Natural killer cell (primary cell): ENCODE data around the gene SNX4. TPM values are rescaled to one million over a fixed set of nuclear protein-coding genes. Genes with fewer than 3 reads are reported as not detected.

Experiments
- ATAC-seq, 3 donors: fragments of 150-1000 bp in 2 of 3; fragments of 200-7000 bp in 1 of 3; cut with Tn5 transposase; 1 replicate in 1 of 3; 2 replicates in 2 of 3; pipeline ENCODE4 v1.10.0; 2021; ENCODE audit warnings: mild to moderate bottlenecking in 2 of 3, moderate library complexity in 2 of 3
- DNase-seq, 2 donors: peaks; one replicate each; pipeline versions ENCODE4 v3.0.0 to v3.0.0-alpha.2; 2013 to 2021; ENCODE audit warnings: mixed read lengths in 1 of 2
- H3K27ac ChIP-seq: one replicate; pipeline ENCODE4 v1.5.1; 2013; ENCODE audit warnings: mild to moderate bottlenecking, low read length
- H3K27me3 ChIP-seq: one replicate; pipeline ENCODE4 v1.6.1; 2013; ENCODE audit warnings: low read length; ENCODE audit not compliant: control insufficient read depth, insufficient read depth
- H3K36me3 ChIP-seq: one replicate; pipeline ENCODE4 v1.6.1; 2013; ENCODE audit warnings: low read length; ENCODE audit not compliant: control insufficient read depth, insufficient read depth
- H3K4me1 ChIP-seq: one replicate; pipeline ENCODE4 v1.6.1; 2013; ENCODE audit warnings: low read length; ENCODE audit not compliant: control insufficient read depth, insufficient read depth
- H3K4me3 ChIP-seq: one replicate; pipeline ENCODE4 v1.5.1; 2013; ENCODE audit warnings: low read length
- H3K9me3 ChIP-seq: one replicate; pipeline ENCODE4 v1.6.1; 2013; ENCODE audit warnings: low read length; ENCODE audit not compliant: control insufficient read depth, insufficient read depth
- H3K27ac Mint-ChIP-seq, 2 donors: one replicate each; pipeline ENCODE4 v1.8.0; 2022; ENCODE audit warnings: mild to moderate bottlenecking in 2 of 2, mixed read lengths in 2 of 2, moderate library complexity in 1 of 2
- H3K27me3 Mint-ChIP-seq, 2 donors: one replicate each; pipeline ENCODE4 v1.8.0; 2022; ENCODE audit warnings: low read depth in 2 of 2, mixed read lengths in 2 of 2
- H3K36me3 Mint-ChIP-seq: one replicate; pipeline ENCODE4 v1.8.0; 2022; ENCODE audit warnings: mixed read lengths
- H3K4me1 Mint-ChIP-seq, 2 donors: one replicate each; pipeline ENCODE4 v1.8.0; 2022; ENCODE audit warnings: mixed read lengths in 2 of 2
- H3K4me3 Mint-ChIP-seq: one replicate; pipeline ENCODE4 v1.8.0; 2022; ENCODE audit warnings: mild to moderate bottlenecking, moderate library complexity, mixed read lengths
- H3K9me3 Mint-ChIP-seq, 2 donors: one replicate each; pipeline ENCODE4 v1.8.0; 2022; ENCODE audit warnings: mixed read lengths in 2 of 2
- WGBS: methylation state at CpG from one replicate; pipeline ENCODE4 v1.1.7; 2013; ENCODE audit warnings: missing lambda C conversion rate; ENCODE audit not compliant: insufficient coverage; 5-methylcytosine and 5-hydroxymethylcytosine counted together
- intact Hi-C: fragments of 100-400 bp; cut with micrococcal nuclease; formaldehyde crosslinking; loops from one replicate; pipeline ENCODE4 v1.14.2; 2022
- total RNA-seq, 4 donors: library from RNA; stranded (reverse); fragments of 120-200 nt in 1 of 4; gene quantifications; one replicate each; pipeline versions ENCODE4 v1.2.3 to v1.2.4, GENCODE V29; 2013 to 2022
- TF ChIP-seq, protein P1 (sequence below): fragments of 200-600 bp; IDR thresholded peaks from one replicate; pipeline ENCODE4 v1.8.0; 2022; ENCODE audit warnings: antibody characterized with exemption

SNX4 gene
- total RNA-seq, 3 donors from 2014 or later (not counting 1 experiment from before 2014, with no cell fraction given): 24.4 to 30.1 (median 29.5) TPM

GRCh38 chr3:125433091-125433534 lies 86.9 kb downstream of the SNX4 start:
- ATAC-seq: no peak
- H3K4me3 ChIP-seq: no peak overlapping the region
- no peak overlapping the region for H3K4me3 Mint-ChIP-seq
- H3K27ac ChIP-seq: no peak overlapping the region
- H3K27ac Mint-ChIP-seq: no peak overlapping the region
- WGBS: 89% methylated on average over 6 of the region's 6 CpGs
- TF ChIP-seq, protein P1, sequence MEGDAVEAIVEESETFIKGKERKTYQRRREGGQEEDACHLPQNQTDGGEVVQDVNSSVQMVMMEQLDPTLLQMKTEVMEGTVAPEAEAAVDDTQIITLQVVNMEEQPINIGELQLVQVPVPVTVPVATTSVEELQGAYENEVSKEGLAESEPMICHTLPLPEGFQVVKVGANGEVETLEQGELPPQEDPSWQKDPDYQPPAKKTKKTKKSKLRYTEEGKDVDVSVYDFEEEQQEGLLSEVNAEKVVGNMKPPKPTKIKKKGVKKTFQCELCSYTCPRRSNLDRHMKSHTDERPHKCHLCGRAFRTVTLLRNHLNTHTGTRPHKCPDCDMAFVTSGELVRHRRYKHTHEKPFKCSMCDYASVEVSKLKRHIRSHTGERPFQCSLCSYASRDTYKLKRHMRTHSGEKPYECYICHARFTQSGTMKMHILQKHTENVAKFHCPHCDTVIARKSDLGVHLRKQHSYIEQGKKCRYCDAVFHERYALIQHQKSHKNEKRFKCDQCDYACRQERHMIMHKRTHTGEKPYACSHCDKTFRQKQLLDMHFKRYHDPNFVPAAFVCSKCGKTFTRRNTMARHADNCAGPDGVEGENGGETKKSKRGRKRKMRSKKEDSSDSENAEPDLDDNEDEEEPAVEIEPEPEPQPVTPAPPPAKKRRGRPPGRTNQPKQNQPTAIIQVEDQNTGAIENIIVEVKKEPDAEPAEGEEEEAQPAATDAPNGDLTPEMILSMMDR: no peak
- no peaks in the 10 kb centered on the region for H3K27me3 ChIP-seq
- no peaks in the 10 kb centered on the region for H3K36me3 Mint-ChIP-seq
- no peak for DNase-seq
- H3K4me1 Mint-ChIP-seq: no peaks in the 10 kb centered on the region
- no peaks in the 10 kb centered on the region for H3K9me3 Mint-ChIP-seq
- intact Hi-C loops: loop anchor here (10.0 kb wide), 2 partner anchors 288 to 668 kb away; no protein-coding TSS in a partner anchor
- H3K4me1 ChIP-seq: no peaks in the 10 kb centered on the region
- no peaks in the 10 kb centered on the region for H3K9me3 ChIP-seq
- H3K36me3 ChIP-seq: no peaks in the 10 kb centered on the region
- H3K27me3 Mint-ChIP-seq: no peaks in the 10 kb centered on the region

DNA sequence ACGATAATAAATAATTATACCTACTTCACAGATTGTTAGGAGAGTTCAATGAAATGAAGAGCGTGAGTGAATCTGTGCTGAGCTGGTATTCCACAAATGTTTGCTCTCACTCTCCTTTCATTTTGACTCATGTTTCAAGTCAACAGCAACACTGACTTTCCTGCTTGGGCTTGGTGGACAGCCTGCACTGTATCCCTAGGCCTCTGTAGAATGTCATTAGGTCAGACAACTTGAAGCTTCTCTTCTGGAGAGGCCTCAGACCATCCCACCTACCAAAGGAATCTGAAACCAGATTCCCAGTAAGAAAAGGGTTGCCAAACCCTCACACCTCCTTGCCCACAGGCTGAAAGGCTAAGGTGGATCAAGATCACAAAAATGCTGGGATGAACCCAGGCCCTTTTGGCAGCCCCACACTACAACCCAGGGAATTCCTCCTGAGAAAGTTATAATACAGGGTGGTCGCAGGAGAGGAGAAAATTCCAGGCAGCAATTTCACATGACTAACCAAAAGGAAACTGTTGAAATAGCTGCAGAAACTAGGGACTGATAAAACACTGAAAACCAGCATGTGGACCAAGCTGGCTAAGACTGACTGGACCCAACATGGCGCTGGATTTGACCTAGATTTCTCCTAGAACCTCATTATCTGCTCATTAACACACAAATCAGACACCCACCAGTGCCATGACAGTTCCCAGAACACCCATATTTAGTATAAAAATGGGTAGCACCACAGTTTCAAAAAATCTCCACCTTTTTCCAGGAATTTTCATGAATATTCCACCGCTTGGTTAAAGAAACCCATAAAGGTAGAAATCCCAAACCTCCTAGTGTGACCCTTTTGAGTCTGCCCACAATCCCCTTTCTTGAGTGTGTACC lies 87.9 kb downstream of the SNX4 start:
- no peaks in the 10 kb centered on the region for H3K36me3 ChIP-seq
- no peaks in the 10 kb centered on the region for H3K27me3 Mint-ChIP-seq
- TF ChIP-seq, protein P1: no peak
- H3K27ac ChIP-seq: no peak overlapping the region
- intact Hi-C loops: loop anchor here (10.0 kb wide), 2 partner anchors 287 to 667 kb away; no protein-coding TSS in a partner anchor
- no peak overlapping the region for H3K27ac Mint-ChIP-seq
- H3K4me3 ChIP-seq: no peak overlapping the region
- H3K9me3 ChIP-seq: no peaks in the 10 kb centered on the region
- no peak for DNase-seq
- H3K9me3 Mint-ChIP-seq: no peaks in the 10 kb centered on the region
- no peaks in the 10 kb centered on the region for H3K27me3 ChIP-seq
- H3K4me1 ChIP-seq: no peaks in the 10 kb centered on the region
- no peak overlapping the region for H3K4me3 Mint-ChIP-seq
- no peak for ATAC-seq
- H3K4me1 Mint-ChIP-seq: no peaks in the 10 kb centered on the region
- no peaks in the 10 kb centered on the region for H3K36me3 Mint-ChIP-seq
- WGBS: 97% methylated on average over 5 of the region's 5 CpGs

DNA sequence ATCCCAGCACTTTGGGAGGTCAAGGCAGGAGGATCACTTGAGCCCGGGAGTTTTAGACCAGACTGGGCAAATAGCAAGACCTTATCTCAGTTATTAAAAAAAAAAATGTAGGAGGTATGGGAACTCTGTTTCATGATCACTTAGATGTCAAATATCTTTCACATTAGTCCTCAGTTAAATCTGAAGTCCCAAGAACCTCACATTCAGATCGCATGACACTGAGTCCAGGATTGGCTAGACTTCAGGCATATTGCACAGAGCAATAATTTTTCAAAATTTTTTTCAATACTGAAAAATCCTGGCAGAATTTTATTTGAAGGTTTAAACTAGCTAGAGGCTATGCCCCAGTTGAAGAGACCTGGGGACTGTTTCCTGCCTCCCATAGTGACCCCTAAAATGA lies 88.6 kb downstream of the SNX4 start:
- H3K27ac Mint-ChIP-seq: no peak overlapping the region
- H3K4me3 Mint-ChIP-seq: no peak overlapping the region
- 100% methylated on average over 2 of the region's 2 CpGs for WGBS
- H3K4me1 ChIP-seq: no peaks in the 10 kb centered on the region
- H3K9me3 Mint-ChIP-seq: no peaks in the 10 kb centered on the region
- H3K27ac ChIP-seq: no peak overlapping the region
- H3K4me1 Mint-ChIP-seq: no peaks in the 10 kb centered on the region
- TF ChIP-seq, protein P1: no peak
- no peaks in the 10 kb centered on the region for H3K9me3 ChIP-seq
- no peak overlapping the region for H3K4me3 ChIP-seq
- H3K36me3 ChIP-seq: no peaks in the 10 kb centered on the region
- intact Hi-C loops: loop anchor here (10.0 kb wide), 2 partner anchors 287 to 667 kb away; no protein-coding TSS in a partner anchor
- H3K27me3 ChIP-seq: no peaks in the 10 kb centered on the region
- DNase-seq (no peak), ATAC-seq (no peak)
- no peaks in the 10 kb centered on the region for H3K27me3 Mint-ChIP-seq
- H3K36me3 Mint-ChIP-seq: no peaks in the 10 kb centered on the region
